Spinal cord (tissue), 10 donors: ENCODE data around the gene EMSY. TPM values are rescaled to one million over a fixed set of nuclear protein-coding genes. Genes with fewer than 3 reads are reported as not detected.
"Not testable (repeated sequence)": the region's sequence is repeated elsewhere in the genome, so short reads cannot be mapped to it uniquely, and the experiment has no call there.

ENCODE experiments used
- DNase-seq, 6 donors: peaks; one replicate each; pipeline versions ENCODE4 v3.0.0 to v3.0.0-alpha.2; 2013 to 2015; ENCODE audit warnings: low spot score in 6 of 6, low read depth in 4 of 6
- H3K27ac ChIP-seq: one replicate; pipeline ENCODE4 v1.5.1; 2013; ENCODE audit warnings: low read depth, low read length, control low read depth
- H3K27me3 ChIP-seq: one replicate; pipeline ENCODE4 v1.6.1; 2013; ENCODE audit warnings: low read length; ENCODE audit not compliant: control insufficient read depth, insufficient read depth
- H3K36me3 ChIP-seq: one replicate; pipeline ENCODE4 v1.6.1; 2013; ENCODE audit warnings: low read length; ENCODE audit not compliant: control insufficient read depth, insufficient read depth
- H3K4me1 ChIP-seq: one replicate; pipeline ENCODE4 v1.6.1; 2013; ENCODE audit warnings: low read length; ENCODE audit not compliant: control insufficient read depth, insufficient read depth
- H3K4me3 ChIP-seq: one replicate; pipeline ENCODE4 v1.5.1; 2013; ENCODE audit warnings: low read depth, low read length, control low read depth
- H3K9me3 ChIP-seq: one replicate; pipeline ENCODE4 v1.6.1; 2013; ENCODE audit warnings: low read length; ENCODE audit not compliant: control insufficient read depth, insufficient read depth
- WGBS: methylation state at CpG from one replicate; pipeline ENCODE4 v1.1.5; 2013; ENCODE audit warnings: missing lambda C conversion rate; ENCODE audit not compliant: insufficient coverage; 5-methylcytosine and 5-hydroxymethylcytosine counted together
- polyA plus RNA-seq, 2 donors: library from polyadenylated mRNA; unstranded; fragments of 120-200 nt; gene quantifications; one replicate each; pipeline ENCODE4 v1.2.1, GENCODE V29; 2013; ENCODE audit not compliant: insufficient read length in 2 of 2
- total RNA-seq, 2 donors: library from RNA; depleted of rRNA in 1 of 2; stranded (reverse); fragments of 120-200 nt in 1 of 2; fragments of >200 nt in 1 of 2; gene quantifications; one replicate each; pipeline versions ENCODE4 v1.2.3 to v1.2.4, GENCODE V29; 2013 to 2014
- donor health status: healthy.

Gene EMSY
- total and polyA plus RNA-seq, 4 donors = 22.6 to 31.8 (median 24.0) TPM

DNA sequence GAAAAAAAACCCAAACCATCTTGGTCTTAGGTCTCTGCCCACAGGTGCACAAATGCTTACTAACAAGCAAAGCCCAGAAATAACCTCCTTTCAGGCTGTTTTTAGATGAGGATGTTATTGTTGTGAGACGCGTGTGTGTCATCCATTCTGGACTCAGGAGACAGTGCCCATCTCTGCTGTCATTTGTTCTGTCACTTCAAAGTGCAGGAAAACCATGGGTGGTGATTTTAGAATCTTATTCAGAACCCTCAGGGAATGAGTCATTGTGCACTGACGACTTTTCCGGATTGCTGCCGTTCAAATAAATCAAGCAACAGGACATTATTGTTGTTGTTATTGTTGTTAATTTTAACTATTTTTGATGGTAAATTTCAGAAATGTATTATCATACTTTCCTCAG is 115.4 kb downstream of the EMSY start:
- Histone ChIP-seq H3K4me1 (no peaks in the 10 kb centered on the region), H3K36me3 (no peaks in the 10 kb centered on the region), H3K4me3 (no peak overlapping the region), H3K27me3 (no peaks in the 10 kb centered on the region), H3K9me3 (peaks cover 2% of the 10 kb centered on the region), H3K27ac (no peak overlapping the region)
- no peak for DNase-seq
- 71% methylated on average over 2 of the region's 5 CpGs for WGBS

DNA sequence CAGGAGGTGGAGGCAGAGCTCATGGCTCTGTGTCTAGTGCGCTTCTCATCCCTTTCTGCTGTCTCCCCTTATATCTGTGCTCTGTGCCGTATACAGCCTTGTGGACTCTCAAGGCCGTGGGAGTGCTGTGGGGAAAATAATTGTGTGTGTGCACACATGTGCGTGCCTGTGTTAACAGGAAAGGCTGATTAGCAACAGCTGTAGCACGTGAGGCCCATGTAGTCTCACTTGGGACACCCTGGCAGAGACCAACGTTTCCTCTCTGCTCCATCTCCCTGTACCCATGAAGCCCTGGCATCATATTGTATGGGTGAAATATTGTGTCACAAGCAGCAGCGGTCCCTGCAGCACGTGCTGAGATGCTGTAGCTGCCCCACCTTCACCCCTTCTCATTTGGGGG is 116.4 kb downstream of the EMSY start:
- DNase-seq = no peak
- no peaks in the 10 kb centered on the region for H3K4me1 ChIP-seq
- no peak overlapping the region for H3K4me3 ChIP-seq
- H3K27me3 ChIP-seq = no peaks in the 10 kb centered on the region
- no peaks in the 10 kb centered on the region for H3K36me3 ChIP-seq
- peaks cover 2% of the 10 kb centered on the region for H3K9me3 ChIP-seq
- 79% methylated on average over 4 of the region's 8 CpGs for WGBS
- H3K27ac ChIP-seq = no peak overlapping the region

DNA sequence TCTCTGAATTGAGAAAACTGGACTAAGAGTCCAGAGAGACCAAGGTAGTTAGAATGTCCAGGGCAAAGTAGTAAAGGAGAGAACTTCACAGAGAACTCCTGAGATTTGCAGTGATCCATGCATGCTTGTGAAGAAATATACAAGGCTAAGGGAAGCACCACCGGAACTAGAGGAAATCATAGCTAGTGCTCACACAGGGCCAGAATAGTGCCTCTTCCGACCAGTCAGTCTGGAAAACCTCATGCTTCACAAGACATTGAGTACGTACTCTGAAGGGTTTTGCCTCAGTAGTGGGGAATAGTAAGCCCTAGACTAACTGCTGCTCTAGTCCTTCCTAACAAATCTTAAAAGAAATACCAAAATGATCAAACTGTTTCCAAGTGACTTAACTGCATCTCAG is 117.7 kb downstream of the EMSY start:
- H3K9me3 ChIP-seq = peaks cover 2% of the 10 kb centered on the region
- H3K36me3 ChIP-seq = no peaks in the 10 kb centered on the region
- H3K27ac ChIP-seq = no peak overlapping the region
- no peak overlapping the region for H3K4me3 ChIP-seq
- DNase-seq = no peak
- 60% methylated on average over 1 of the region's 3 CpGs for WGBS
- H3K27me3 ChIP-seq = no peaks in the 10 kb centered on the region
- no peaks in the 10 kb centered on the region for H3K4me1 ChIP-seq

DNA sequence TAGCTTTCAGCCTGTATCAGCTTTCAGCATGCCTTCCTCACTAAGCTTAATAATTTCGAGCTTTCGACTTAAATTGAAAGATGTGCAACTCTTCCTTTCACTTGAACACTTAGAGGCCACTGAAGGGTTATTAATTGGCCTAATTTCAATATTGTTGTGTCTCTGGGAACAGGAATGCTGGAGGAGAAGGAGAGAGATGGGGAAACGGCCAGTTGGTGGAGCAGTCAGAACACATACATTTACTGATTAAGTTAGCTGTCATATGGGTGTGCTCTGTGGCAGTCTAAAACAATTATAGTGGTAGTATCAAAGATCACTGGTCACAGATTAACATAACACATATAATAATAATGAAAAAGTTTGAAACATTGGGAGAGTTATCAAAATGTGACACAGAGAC is 119.5 kb downstream of the EMSY start:
- no peaks in the 10 kb centered on the region for H3K4me1 ChIP-seq
- DNase-seq = no peak
- WGBS = no CpG with 5 or more reads among the region's 3 CpGs
- H3K9me3 ChIP-seq = peaks cover 2% of the 10 kb centered on the region
- H3K27me3 ChIP-seq = no peaks in the 10 kb centered on the region
- H3K36me3 ChIP-seq = no peaks in the 10 kb centered on the region
- H3K4me3 ChIP-seq = no peak overlapping the region
- H3K27ac ChIP-seq = no peak overlapping the region

DNA sequence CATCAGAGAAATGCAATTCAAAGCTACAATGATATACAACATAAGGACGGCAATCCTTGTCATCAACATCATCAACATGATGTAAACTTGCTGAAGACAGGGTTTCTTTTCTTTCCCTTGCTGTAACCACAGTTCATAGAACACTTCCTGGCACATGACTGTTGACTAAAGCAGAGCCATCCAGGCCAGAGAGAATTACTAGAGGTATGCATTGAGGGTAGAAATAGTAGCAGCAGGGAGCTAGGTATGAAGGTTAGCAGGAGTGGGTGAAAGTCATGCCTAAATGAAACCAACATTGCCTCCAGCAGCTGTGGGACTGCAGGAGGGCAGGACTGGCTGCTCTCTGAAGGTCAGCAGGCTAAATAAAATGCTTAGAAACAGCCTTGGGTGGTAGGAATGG is 122.0 kb downstream of the EMSY start:
- H3K27ac ChIP-seq = no peak overlapping the region
- H3K27me3 ChIP-seq = no peaks in the 10 kb centered on the region
- peaks cover 2% of the 10 kb centered on the region for H3K9me3 ChIP-seq
- no peaks in the 10 kb centered on the region for H3K36me3 ChIP-seq
- DNase-seq = no peak
- no CpG with 5 or more reads among the region's 1 CpG for WGBS
- no peaks in the 10 kb centered on the region for H3K4me1 ChIP-seq
- H3K4me3 ChIP-seq = no peak overlapping the region

DNA sequence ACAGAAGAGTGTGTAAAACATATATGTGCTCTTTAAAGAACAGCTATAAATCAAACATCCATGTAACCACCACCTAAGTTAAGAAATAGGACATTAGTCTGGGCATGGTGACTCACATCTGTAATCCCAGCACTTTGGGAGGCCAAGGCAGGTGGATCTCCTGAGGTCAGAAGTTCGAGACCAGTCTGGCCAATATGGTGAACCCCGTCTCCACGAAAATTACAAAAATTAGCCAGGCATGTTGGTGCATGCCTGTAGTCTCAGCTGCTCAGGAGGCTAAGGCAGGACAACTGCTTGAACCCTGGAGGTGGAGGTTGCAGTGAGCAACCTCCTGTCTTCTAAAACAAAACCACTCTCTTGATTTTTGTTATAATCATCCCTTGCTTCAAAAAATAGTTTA is 122.4 kb downstream of the EMSY start:
- Histone ChIP-seq H3K36me3 (no peaks in the 10 kb centered on the region), H3K9me3 (peaks cover 2% of the 10 kb centered on the region), H3K27me3 (no peaks in the 10 kb centered on the region), H3K4me1 (no peaks in the 10 kb centered on the region), H3K27ac (no peak overlapping the region), H3K4me3 (no peak overlapping the region)
- DNase-seq = no peak
- 79% methylated on average over 3 of the region's 3 CpGs for WGBS

DNA sequence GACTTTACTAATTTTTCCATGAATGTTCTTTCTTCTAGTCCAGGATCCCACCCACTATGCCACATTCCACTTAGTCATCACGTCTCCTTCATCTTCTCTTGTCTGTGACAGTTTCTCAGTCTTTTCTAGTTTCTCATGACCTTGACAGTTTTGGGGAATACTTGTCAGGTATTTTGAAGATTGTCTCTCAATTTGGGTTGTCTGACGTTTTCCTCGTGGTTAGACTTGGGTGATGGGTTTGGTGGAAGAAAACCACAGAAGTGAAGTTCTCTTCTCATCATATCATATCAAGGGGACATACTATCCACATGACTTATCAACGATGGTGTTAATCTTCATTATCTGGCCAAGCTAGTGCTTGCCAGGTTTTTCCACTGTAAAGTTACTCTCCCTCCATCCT is 123.3 kb downstream of the EMSY start:
- WGBS = no CpG with 5 or more reads among the region's 4 CpGs
- DNase-seq = no peak
- H3K4me1 ChIP-seq = no peaks in the 10 kb centered on the region
- no peak overlapping the region for H3K4me3 ChIP-seq
- H3K27me3 ChIP-seq = no peaks in the 10 kb centered on the region
- H3K27ac ChIP-seq = no peak overlapping the region
- peaks cover 2% of the 10 kb centered on the region for H3K9me3 ChIP-seq
- H3K36me3 ChIP-seq = no peaks in the 10 kb centered on the region

DNA sequence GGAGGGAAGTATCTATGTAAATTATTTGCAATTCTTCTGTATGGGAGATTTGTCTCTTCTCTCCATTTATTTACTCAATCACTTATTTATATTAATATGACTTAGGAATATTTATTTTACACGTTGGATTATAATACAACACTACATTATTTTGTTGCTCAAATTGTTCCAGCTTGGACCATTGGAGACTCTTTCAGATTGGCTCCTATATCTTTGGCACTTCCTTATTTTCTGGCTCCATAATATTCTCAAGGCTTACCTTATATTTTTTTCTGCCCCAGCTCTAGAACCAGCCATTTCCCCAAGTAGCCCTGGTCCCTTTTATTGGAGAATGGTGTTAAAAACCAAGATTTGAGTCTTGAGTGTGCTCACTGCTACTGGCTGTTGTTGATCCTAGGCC is 123.8 kb downstream of the EMSY start:
- peaks cover under 1% of the 10 kb centered on the region for H3K9me3 ChIP-seq
- no peaks in the 10 kb centered on the region for H3K36me3 ChIP-seq
- H3K27ac ChIP-seq = no peak overlapping the region
- no CpG with 5 or more reads among the region's 1 CpG for WGBS
- no peak overlapping the region for H3K4me3 ChIP-seq
- no peak for DNase-seq
- no peaks in the 10 kb centered on the region for H3K4me1 ChIP-seq
- H3K27me3 ChIP-seq = no peaks in the 10 kb centered on the region

DNA sequence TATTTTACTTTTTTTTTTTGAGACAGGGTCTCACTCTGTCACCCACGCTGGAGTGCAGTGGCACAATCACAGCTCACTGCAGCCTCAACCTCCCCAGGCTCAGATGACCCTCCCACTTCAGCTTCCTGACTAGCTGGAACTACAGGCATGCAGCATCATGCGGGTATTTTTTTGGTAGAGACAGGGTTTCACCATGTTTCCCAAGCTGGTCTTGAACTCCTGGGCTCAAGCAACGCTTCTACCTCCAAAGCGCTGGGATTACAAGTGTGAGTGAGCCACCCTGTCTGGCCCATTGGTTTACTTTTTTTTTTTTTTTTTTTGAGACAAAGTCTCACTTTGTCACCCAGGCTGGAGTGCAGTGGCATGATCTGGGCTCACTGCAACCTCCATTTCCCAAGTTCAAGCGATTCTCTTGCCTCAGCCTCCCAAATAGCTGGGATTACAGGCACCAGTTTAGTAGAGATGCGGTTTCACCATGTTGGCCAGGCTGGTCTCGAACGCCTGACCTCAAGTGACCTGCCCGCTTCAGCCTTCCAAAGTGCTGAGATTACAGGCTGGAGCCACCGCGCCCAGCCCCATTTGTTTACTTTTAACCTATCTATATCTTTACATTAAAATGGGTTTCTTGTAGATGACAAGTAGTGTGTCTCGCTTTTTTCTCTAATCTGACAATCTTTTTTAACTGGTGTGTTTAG is 127.5 kb downstream of the EMSY start:
- WGBS = 98% methylated on average over 6 of the region's 12 CpGs
- not testable (repeated sequence) for H3K27ac ChIP-seq, H3K36me3 ChIP-seq, DNase-seq, H3K4me3 ChIP-seq, H3K4me1 ChIP-seq, H3K9me3 ChIP-seq, H3K27me3 ChIP-seq

DNA sequence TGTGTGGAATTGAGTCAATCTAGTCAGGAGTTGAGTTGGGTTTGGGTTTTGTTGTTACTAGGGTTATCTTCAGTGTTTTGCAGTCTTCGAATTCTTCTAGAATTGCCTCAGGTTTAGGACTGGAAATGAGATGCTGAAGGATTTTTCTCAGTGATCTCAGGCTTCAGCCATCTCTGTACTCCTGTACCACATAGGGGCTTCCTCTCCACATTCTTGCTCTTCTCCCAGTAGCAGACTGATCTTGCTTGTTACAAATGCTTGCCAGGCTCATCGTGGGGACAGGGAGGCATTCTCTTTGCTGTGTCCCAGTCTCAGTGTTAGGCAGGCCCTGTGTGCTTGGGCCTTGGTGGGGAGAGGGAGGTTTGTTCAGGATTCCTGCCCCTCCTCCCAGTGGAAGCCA is 129.6 kb downstream of the EMSY start:
- no peaks in the 10 kb centered on the region for H3K36me3 ChIP-seq
- H3K27ac ChIP-seq = no peak overlapping the region
- no peak for DNase-seq
- no peaks in the 10 kb centered on the region for H3K27me3 ChIP-seq
- WGBS = no CpG with 5 or more reads among the region's 2 CpGs
- no peaks in the 10 kb centered on the region for H3K9me3 ChIP-seq
- peaks cover 18% of the 10 kb centered on the region for H3K4me1 ChIP-seq
- no peak overlapping the region for H3K4me3 ChIP-seq
